ENCODE measurements around the gene NKD1.

Gene NKD1

GRCh38 chr16:50571786-50572185, 23.6 kb downstream of the NKD1 start:
- no peak for TF ChIP-seq CTCF (conservative IDR thresholded peaks at IDR 0.05)
- no peak overlapping the region for H3K27ac ChIP-seq

DNA sequence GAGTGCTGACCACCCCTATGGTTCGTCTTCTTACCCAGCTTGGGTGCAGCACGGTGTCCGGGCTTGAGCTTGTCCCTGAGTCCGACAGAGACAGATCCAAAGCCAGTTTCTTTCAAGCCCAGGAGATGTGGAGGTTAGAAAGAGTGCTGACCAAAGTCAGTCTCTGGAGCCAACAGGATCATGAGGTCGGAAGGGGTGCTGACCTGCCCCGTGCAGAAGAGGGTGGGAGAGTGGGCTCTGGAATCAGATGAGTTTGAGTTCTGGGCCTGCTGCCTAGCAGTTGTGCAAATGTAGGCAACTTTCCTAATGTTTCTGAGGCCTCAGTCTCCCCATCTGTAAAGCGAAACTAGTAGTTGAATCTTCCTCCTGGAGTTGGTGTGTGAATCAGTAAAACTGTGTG, 24.5 kb downstream of the NKD1 start:
- no peak for TF ChIP-seq CTCF (conservative IDR thresholded peaks at IDR 0.05)
- no peak overlapping the region for H3K27ac ChIP-seq

- H3K27ac ChIP-seq: no peak overlapping the region
- TF ChIP-seq CTCF (conservative IDR thresholded peaks at IDR 0.05): no peak
These were observed 25.1 kb downstream of the NKD1 start for GRCh38 chr16:50573279-50573678.

DNA sequence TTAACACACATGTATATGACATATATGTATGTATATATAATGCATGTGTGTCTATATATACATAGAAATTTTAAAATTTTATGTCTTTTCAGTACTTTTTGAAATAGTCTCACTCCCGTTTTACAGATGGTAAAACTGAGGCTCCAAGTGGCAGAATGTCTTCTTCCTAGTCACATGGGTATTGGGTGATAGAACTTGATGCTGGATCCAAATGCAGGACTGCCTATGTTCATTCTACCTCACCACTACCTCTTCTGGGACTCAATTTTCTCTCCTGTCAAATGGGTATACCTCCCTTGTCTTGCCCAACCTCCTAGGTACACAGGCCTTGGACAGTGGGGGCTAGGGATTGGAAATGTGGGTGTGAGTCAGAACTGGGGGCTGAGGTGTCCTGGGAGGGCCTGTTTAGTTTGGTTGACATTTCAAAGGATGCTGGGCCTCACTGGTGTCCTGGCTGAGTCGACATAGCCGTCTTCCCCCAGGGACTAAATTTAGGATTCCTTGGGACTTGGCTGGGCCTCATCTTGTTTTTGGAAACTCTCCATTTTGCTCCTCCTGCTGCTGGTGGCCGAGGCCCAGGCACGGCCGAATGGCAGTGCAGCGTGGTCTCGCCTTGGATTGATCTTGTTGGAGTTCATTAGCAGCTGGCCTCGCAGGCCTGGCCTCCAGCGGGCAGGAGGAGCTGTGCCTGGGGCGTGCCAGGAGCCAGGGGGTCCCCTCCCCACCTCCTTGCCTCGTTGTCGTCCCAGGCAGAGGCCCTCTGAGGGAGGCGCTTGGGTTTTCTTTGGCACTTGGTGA, 25.9 kb downstream of the NKD1 start:
- TF ChIP-seq CTCF (conservative IDR thresholded peaks at IDR 0.05): no peak
- H3K27ac ChIP-seq: no peak overlapping the region

- no peak overlapping the region for H3K27ac ChIP-seq
- no peak for TF ChIP-seq CTCF (conservative IDR thresholded peaks at IDR 0.05)
These were observed 26.5 kb downstream of the NKD1 start for GRCh38 chr16:50574745-50575136.

GRCh38 chr16:50575743-50576142, 27.5 kb downstream of the NKD1 start:
- H3K27ac ChIP-seq: no peak overlapping the region
- TF ChIP-seq CTCF (conservative IDR thresholded peaks at IDR 0.05): no peak

DNA sequence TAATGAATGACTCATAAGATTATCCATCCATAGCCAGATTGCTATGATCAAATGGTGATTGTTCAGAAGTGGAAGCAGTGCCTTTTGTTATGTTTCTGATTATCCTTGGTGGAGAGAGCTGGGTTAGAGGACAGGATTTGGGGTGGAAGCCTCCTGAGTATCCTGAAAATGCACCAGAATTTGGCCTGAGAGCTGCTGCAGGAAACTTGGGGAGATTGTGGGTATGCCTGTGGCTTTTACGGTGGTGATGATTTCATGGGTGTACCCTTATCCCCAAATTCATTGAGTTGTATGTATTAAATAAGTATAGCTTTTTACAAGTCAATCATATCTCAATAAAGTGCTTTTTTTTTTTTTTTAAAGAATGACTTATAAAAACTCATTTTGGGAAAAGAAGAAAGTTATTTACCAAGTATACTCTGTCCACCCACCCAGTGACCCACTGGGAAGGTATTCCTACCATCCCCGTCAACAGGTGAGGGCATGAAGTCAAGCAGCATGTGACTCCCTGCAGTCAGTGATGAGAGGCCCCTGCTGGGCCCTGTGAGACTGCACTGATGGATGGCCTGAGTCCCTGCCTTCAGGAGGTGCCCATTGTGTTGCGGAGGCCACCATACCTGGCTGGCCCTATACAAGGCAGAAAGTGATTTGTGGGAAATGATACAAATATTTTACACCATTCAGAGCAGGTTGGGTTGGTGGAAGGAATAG, 28.4 kb downstream of the NKD1 start:
- H3K27ac ChIP-seq: no peak overlapping the region
- TF ChIP-seq CTCF (conservative IDR thresholded peaks at IDR 0.05): no peak
